ENCODE measurements around the gene SLC39A1. TPM values are rescaled to one million over a fixed set of nuclear protein-coding genes. Genes with fewer than 3 reads are reported as not detected.
"Not testable (repeated sequence)": the region's sequence is repeated elsewhere in the genome, so short reads cannot be mapped to it uniquely, and the experiment has no call there.

SLC39A1 gene, protein sequence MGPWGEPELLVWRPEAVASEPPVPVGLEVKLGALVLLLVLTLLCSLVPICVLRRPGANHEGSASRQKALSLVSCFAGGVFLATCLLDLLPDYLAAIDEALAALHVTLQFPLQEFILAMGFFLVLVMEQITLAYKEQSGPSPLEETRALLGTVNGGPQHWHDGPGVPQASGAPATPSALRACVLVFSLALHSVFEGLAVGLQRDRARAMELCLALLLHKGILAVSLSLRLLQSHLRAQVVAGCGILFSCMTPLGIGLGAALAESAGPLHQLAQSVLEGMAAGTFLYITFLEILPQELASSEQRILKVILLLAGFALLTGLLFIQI
- 93.2 and 95.3 TPM in 2 replicates for total RNA-seq
- long read RNA-seq, transcript SLC39A1-204 (3 exons, 2,723 nt), result minor isoform, 40 of 469 reads
- long read RNA-seq, transcript SLC39A1-203 (4 exons, 2,398 nt), result minor isoform, 15 of 469 reads
- long read RNA-seq, transcript SLC39A1-202 (4 exons, 2,084 nt), result major isoform, 376 of 469 reads
- long read RNA-seq, transcript SLC39A1-211 (4 exons, 2,322 nt), result minor isoform, 18 of 469 reads
- long read RNA-seq, partial matches to known transcripts, result 2 of 469 reads
- long read RNA-seq, other reads (novel, unspliced or antisense), result 12 of 469 reads

GRCh38 chr1:153963030-153963849 is at the start of gene SLC39A1:
SLC39A1 (minus strand) TSS chr1:153963537; CDS start chr1:153962715, 822 bp downstream.
- H3K36me3 Mint-ChIP-seq (ENCODE audit: unreplicated experiment), result peaks cover 7% of the 10 kb centered on the region
- peaks cover 65% of the 10 kb centered on the region for H3K4me1 Mint-ChIP-seq (ENCODE audit: unreplicated experiment)
- TF ChIP-seq, protein P1, sequence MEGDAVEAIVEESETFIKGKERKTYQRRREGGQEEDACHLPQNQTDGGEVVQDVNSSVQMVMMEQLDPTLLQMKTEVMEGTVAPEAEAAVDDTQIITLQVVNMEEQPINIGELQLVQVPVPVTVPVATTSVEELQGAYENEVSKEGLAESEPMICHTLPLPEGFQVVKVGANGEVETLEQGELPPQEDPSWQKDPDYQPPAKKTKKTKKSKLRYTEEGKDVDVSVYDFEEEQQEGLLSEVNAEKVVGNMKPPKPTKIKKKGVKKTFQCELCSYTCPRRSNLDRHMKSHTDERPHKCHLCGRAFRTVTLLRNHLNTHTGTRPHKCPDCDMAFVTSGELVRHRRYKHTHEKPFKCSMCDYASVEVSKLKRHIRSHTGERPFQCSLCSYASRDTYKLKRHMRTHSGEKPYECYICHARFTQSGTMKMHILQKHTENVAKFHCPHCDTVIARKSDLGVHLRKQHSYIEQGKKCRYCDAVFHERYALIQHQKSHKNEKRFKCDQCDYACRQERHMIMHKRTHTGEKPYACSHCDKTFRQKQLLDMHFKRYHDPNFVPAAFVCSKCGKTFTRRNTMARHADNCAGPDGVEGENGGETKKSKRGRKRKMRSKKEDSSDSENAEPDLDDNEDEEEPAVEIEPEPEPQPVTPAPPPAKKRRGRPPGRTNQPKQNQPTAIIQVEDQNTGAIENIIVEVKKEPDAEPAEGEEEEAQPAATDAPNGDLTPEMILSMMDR (IDR thresholded peaks at IDR 0.05), result no peak
- peak within 1 kb of the TSS; percentile 85 for H3K4me3 Mint-ChIP-seq (ENCODE audit: unreplicated experiment)
- no peaks in the 10 kb centered on the region for H3K27me3 Mint-ChIP-seq (ENCODE audit: unreplicated experiment)
- H3K27ac Mint-ChIP-seq (ENCODE audit: unreplicated experiment), result peak within 1 kb of the TSS; percentile 92
- H3K9me3 Mint-ChIP-seq (ENCODE audit: unreplicated experiment), result no peaks in the 10 kb centered on the region
- DNase-seq (ENCODE audit: extremely low spot score, unreplicated experiment), result peak; percentile 98

GRCh38 chr1:154012543-154012942 is 49.2 kb upstream of the SLC39A1 start:
- not testable (repeated sequence) for H3K4me1 Mint-ChIP-seq (ENCODE audit: unreplicated experiment); H3K36me3 Mint-ChIP-seq (ENCODE audit: unreplicated experiment); H3K9me3 Mint-ChIP-seq (ENCODE audit: unreplicated experiment); H3K4me3 Mint-ChIP-seq (ENCODE audit: unreplicated experiment); DNase-seq (ENCODE audit: extremely low spot score, unreplicated experiment); H3K27me3 Mint-ChIP-seq (ENCODE audit: unreplicated experiment); H3K27ac Mint-ChIP-seq (ENCODE audit: unreplicated experiment)

GRCh38 chr1:154012129-154012528 is 48.8 kb upstream of the SLC39A1 start:
- no peaks in the 10 kb centered on the region for H3K4me1 Mint-ChIP-seq (ENCODE audit: unreplicated experiment)
- no peaks in the 10 kb centered on the region for H3K27me3 Mint-ChIP-seq (ENCODE audit: unreplicated experiment)
- H3K4me3 Mint-ChIP-seq (ENCODE audit: unreplicated experiment), result no peak overlapping the region
- TF ChIP-seq, protein P1 (IDR thresholded peaks at IDR 0.05), result no peak
- H3K27ac Mint-ChIP-seq (ENCODE audit: unreplicated experiment), result no peak overlapping the region
- no peaks in the 10 kb centered on the region for H3K9me3 Mint-ChIP-seq (ENCODE audit: unreplicated experiment)
- H3K36me3 Mint-ChIP-seq (ENCODE audit: unreplicated experiment), result no peaks in the 10 kb centered on the region
- no peak for DNase-seq (ENCODE audit: extremely low spot score, unreplicated experiment)

GRCh38 chr1:154006136-154006535 is 42.8 kb upstream of the SLC39A1 start:
- Mint-ChIP-seq H3K4me3 (ENCODE audit: unreplicated experiment) (no peak overlapping the region), H3K27ac (ENCODE audit: unreplicated experiment) (peak overlapping the region; percentile 67), H3K4me1 (ENCODE audit: unreplicated experiment) (peaks cover 4% of the 10 kb centered on the region), H3K9me3 (ENCODE audit: unreplicated experiment) (no peaks in the 10 kb centered on the region), H3K27me3 (ENCODE audit: unreplicated experiment) (no peaks in the 10 kb centered on the region), H3K36me3 (ENCODE audit: unreplicated experiment) (no peaks in the 10 kb centered on the region)
- DNase-seq (ENCODE audit: extremely low spot score, unreplicated experiment), result no peak
- TF ChIP-seq, protein P1 (IDR thresholded peaks at IDR 0.05), result no peak

GRCh38 chr1:154000420-154000819 is 37.1 kb upstream of the SLC39A1 start:
- H3K27ac Mint-ChIP-seq (ENCODE audit: unreplicated experiment), result no peak overlapping the region
- H3K9me3 Mint-ChIP-seq (ENCODE audit: unreplicated experiment), result peaks cover 3% of the 10 kb centered on the region
- TF ChIP-seq, protein P1 (IDR thresholded peaks at IDR 0.05), result no peak
- no peak overlapping the region for H3K4me3 Mint-ChIP-seq (ENCODE audit: unreplicated experiment)
- H3K27me3 Mint-ChIP-seq (ENCODE audit: unreplicated experiment), result no peaks in the 10 kb centered on the region
- DNase-seq (ENCODE audit: extremely low spot score, unreplicated experiment), result no peak
- no peaks in the 10 kb centered on the region for H3K4me1 Mint-ChIP-seq (ENCODE audit: unreplicated experiment)
- H3K36me3 Mint-ChIP-seq (ENCODE audit: unreplicated experiment), result peaks cover 4% of the 10 kb centered on the region

DNA sequence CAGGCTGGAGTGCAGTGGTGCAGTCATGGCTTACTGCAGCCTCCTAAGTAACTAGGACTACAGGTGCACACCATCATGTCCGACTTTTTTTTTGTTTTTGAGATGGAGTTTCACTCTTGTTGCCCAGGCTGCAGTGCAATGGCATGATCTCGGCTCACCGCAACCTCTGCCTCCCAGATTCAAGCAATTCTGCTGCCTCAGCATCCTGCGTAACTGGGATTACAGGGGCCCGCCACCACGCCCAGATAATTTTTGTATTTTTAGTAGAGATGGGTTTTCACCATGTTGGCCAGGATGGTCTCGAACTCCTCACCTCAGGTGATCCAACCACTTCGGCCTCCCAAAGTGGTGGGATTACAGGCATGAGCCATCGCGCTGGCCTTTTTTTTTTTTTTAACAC is 33.5 kb upstream of the SLC39A1 start:
- DNase-seq (ENCODE audit: extremely low spot score, unreplicated experiment); H3K27ac Mint-ChIP-seq (ENCODE audit: unreplicated experiment); H3K9me3 Mint-ChIP-seq (ENCODE audit: unreplicated experiment); H3K4me3 Mint-ChIP-seq (ENCODE audit: unreplicated experiment); H3K27me3 Mint-ChIP-seq (ENCODE audit: unreplicated experiment); H3K4me1 Mint-ChIP-seq (ENCODE audit: unreplicated experiment): not testable (repeated sequence)
- peaks cover 19% of the 10 kb centered on the region for H3K36me3 Mint-ChIP-seq (ENCODE audit: unreplicated experiment)
